Gastrocnemius medialis (tissue), 4 donors: Measurements from ENCODE around the gene PLD1. TPM values are rescaled to one million over a fixed set of nuclear protein-coding genes. Genes with fewer than 3 reads are reported as not detected.

Source experiments
- ATAC-seq, 2 donors: fragments of 150-250 bp; one replicate each; pipeline ENCODE4 v1.9.1; 2016
- DNase-seq, 2 donors: peaks; one replicate each; pipeline ENCODE4 v3.0.0-alpha.2; 2019
- H3K27ac ChIP-seq, 4 donors: fragments of 200-600 bp; sonication (generic); 1 replicate in 1 of 4; 2 replicates in 3 of 4; pipeline ENCODE4 v1.5.1; 2016 to 2018; ENCODE audit warnings: mild to moderate bottlenecking in 2 of 4, moderate library complexity in 1 of 4
- H3K27me3 ChIP-seq, 3 donors: fragments of 200-600 bp; sonication (generic) in 2 of 3; 1 replicate in 1 of 3; 2 replicates in 2 of 3; pipeline versions ENCODE4 v1.5.1 to v1.6.0; 2016 to 2019; ENCODE audit warnings: mild to moderate bottlenecking in 1 of 3, moderate library complexity in 1 of 3
- H3K36me3 ChIP-seq, 2 donors: fragments of 200-600 bp; sonication (generic) in 1 of 2; one replicate each; pipeline ENCODE4 v1.5.1; 2017 to 2018
- H3K4me1 ChIP-seq, 2 donors: fragments of 200-600 bp; sonication (generic) in 1 of 2; one replicate each; pipeline ENCODE4 v1.5.1; 2016 to 2017; ENCODE audit warnings: mild to moderate bottlenecking in 2 of 2
- H3K4me3 ChIP-seq, 4 donors: fragments of 200-600 bp; sonication (generic) in 3 of 4; 1 replicate in 1 of 4; 2 replicates in 3 of 4; pipeline ENCODE4 v1.5.1; 2016 to 2019; ENCODE audit warnings: mild to moderate bottlenecking in 2 of 4
- H3K9me3 ChIP-seq, 3 donors: fragments of 200-600 bp; sonication (generic) in 2 of 3; 1 replicate in 1 of 3; 2 replicates in 2 of 3; pipeline ENCODE4 v1.5.1; 2016 to 2019
- CTCF ChIP-seq, 5 experiments: fragments of 450-650 bp in 3 of 5; fragments of 200-600 bp in 2 of 5; sonication (generic) in 2 of 5; IDR thresholded peaks in 4 of 5; conservative IDR thresholded peaks in 1 of 5; 1 replicate in 4 of 5; 2 replicates in 1 of 5; pipeline ENCODE4 v1.5.1; 2016 to 2019; ENCODE audit warnings: antibody characterized with exemption in 5 of 5, mild to moderate bottlenecking in 3 of 5, moderate library complexity in 3 of 5
- POLR2A ChIP-seq, 2 donors: fragments of 450-650 bp; IDR thresholded peaks; one replicate each; pipeline ENCODE4 v1.6.1; 2017; ENCODE audit warnings: antibody characterized with exemption in 2 of 2, mild to moderate bottlenecking in 2 of 2, moderate library complexity in 2 of 2
- in situ Hi-C, 4 donors: fragments of 200-750 bp; cut with MboI; loops; one replicate each; pipeline versions ENCODE4 v1.15.0 to v1.8.0; 2017; ENCODE audit warnings: low sequenced_read_pairs in 4 of 4
- intact Hi-C: fragments of 100-400 bp; cut with DNase I; formaldehyde crosslinking; loops from one replicate; pipeline ENCODE4 v1.15.1; 2023; ENCODE audit warnings: low total_unique reads
- total RNA-seq, 4 donors: library from RNA; depleted of rRNA; stranded (reverse); fragments of >200 nt; gene quantifications; one replicate each; pipeline versions ENCODE4 v1.1.0 to v1.2.3, GENCODE V29; 2016

PLD1 gene
- total RNA-seq, 4 donors from 2014 or later: 1.9 to 5.6 (median 4.6) TPM

DNA sequence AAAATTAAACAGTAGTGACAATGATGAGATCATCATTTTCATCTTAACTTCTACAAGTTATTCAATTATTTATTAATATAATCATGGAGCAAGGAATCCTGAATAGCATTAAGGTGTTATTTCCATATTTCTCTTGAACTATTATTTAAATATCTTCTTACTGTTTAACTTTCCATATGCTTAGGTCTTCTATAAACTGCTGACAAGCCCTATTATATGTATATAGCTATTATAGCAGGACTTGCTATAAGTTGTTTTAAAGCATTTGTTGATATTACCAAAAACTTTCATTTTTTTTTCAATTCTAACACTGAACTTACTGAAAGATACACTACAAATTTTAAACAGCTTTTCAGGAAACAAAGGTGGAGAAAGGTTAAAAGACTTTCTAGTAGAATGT lies 76.7 kb downstream of the PLD1 start:
- Histone ChIP-seq H3K4me3 (no peak overlapping the region), H3K4me1 (no peaks in the 10 kb centered on the region), H3K36me3 (no peaks in the 10 kb centered on the region), H3K27ac (no peak overlapping the region), H3K9me3 (no peaks in the 10 kb centered on the region), H3K27me3 (no peaks in the 10 kb centered on the region)
- TF ChIP-seq POLR2A (IDR thresholded peaks at IDR 0.05): no peak
- no peak for TF ChIP-seq CTCF (IDR thresholded peaks at IDR 0.05 in 4 of 5, conservative IDR thresholded peaks at IDR 0.05 in 1 of 5)
- intact Hi-C loops: no loop called here
- DNase-seq (no peak), ATAC-seq (no peak)
- in situ Hi-C loops: no loop called here

GRCh38 chr3:171732756-171733155 lies 77.5 kb downstream of the PLD1 start:
- intact Hi-C loops: no loop called here

DNA sequence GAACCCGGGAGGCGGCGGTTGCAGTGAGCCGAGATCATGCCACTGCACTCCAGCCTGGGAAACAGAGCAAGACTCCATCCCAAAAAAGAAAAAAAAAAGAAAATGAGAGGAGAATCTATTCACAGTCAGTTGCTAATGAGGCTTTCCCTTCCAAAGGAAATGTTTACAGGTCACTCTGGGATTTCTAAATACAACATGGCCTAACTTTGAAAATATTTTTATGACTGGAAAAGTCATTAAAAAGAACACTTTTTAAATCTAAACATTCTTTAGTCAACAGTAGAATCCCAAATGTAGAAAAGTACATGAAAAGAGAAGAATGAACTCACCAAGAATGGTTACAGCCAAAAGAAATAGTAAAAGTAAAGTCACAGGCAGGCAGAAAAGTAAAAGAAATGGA lies 78.6 kb downstream of the PLD1 start:
- Histone ChIP-seq H3K9me3 (no peaks in the 10 kb centered on the region), H3K4me1 (no peaks in the 10 kb centered on the region), H3K27ac (no peak overlapping the region), H3K27me3 (no peaks in the 10 kb centered on the region), H3K36me3 (no peaks in the 10 kb centered on the region), H3K4me3 (no peak overlapping the region)
- TF ChIP-seq CTCF (IDR thresholded peaks at IDR 0.05 in 4 of 5, conservative IDR thresholded peaks at IDR 0.05 in 1 of 5) (no peak), POLR2A (IDR thresholded peaks at IDR 0.05) (no peak)
- in situ Hi-C loops (no loop called here), intact Hi-C loops (no loop called here)
- DNase-seq (no peak), ATAC-seq (no peak)

More at GRCh38 chr3:171732756-171733155, 77.5 kb downstream of the PLD1 start:
- ATAC-seq (no peak), DNase-seq (no peak)
- Histone ChIP-seq H3K4me3 (no peak overlapping the region), H3K27ac (no peak overlapping the region), H3K27me3 (no peaks in the 10 kb centered on the region), H3K36me3 (no peaks in the 10 kb centered on the region), H3K4me1 (no peaks in the 10 kb centered on the region), H3K9me3 (no peaks in the 10 kb centered on the region)
- in situ Hi-C loops: no loop called here
- no peak for TF ChIP-seq CTCF (IDR thresholded peaks at IDR 0.05 in 4 of 5, conservative IDR thresholded peaks at IDR 0.05 in 1 of 5)
- no peak for TF ChIP-seq POLR2A (IDR thresholded peaks at IDR 0.05)

- intact Hi-C loops: no loop called here
- DNase-seq (no peak), ATAC-seq (no peak)
- Histone ChIP-seq H3K27me3 (no peaks in the 10 kb centered on the region), H3K4me3 (no peak overlapping the region), H3K27ac (no peak overlapping the region), H3K36me3 (no peaks in the 10 kb centered on the region), H3K9me3 (no peaks in the 10 kb centered on the region), H3K4me1 (no peaks in the 10 kb centered on the region)
- TF ChIP-seq CTCF (IDR thresholded peaks at IDR 0.05 in 4 of 5, conservative IDR thresholded peaks at IDR 0.05 in 1 of 5) (no peak), POLR2A (IDR thresholded peaks at IDR 0.05) (no peak)
- in situ Hi-C loops: no loop called here
Measured at GRCh38 chr3:171729452-171730334, 80.6 kb downstream of the PLD1 start.
